CD4-positive, alpha-beta T cell treated with Interleukin-2 at 100 ng/mL for 4 hours (primary cell): Measurements from ENCODE around the gene FLNA.

Experiments
- DNase-seq: peaks from one replicate; pipeline ENCODE4 v3.0.0-alpha.2; 2020; ENCODE audit warnings: low spot score

Gene FLNA

DNA sequence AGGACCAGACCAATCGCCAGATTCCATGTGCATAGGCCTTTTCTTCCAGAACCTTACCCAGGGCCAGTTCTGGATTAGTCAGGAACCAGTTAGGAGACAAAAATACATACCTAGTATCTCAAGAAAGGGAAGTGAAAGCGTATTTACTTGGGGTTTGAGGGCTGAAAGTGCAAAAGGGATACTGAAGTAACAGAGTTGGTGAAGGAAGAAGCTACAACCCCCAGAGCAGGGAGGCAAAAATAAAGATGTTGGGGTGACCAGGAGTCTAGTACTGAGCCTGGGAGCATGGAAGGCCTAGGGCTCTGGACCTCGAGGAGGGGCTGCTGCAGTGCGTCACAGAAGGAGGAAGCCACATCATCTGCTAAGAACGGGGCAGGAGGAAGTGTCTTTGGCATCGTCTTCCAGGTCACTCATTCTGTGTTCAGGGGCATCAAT is 40.6 kb downstream of the FLNA start:
- no peak for DNase-seq

GRCh38 chrX:154333116-154333515 is 41.3 kb downstream of the FLNA start:
- no peak for DNase-seq

DNA sequence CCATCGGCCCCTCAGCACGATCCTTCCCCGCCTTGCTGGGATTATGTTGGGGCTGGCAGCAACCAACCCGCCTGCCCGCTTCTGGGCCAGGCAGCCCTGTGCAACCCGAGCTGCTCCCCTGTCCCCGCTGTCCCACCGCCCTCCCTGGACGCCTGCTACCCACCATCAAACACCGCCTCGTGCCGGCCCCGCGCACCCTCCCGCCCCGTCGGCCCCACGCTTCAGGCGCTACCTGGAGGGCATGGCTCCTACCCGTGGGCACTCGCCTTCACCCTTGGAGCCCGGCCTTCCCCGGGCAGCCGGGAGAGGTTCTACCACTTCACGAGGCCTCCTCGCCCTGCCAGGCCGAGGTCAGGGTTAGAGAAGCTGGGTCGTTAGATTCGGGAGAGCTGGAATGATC is 41.9 kb downstream of the FLNA start:
- DNase-seq, result no peak

GRCh38 chrX:154329294-154329693 is 45.1 kb downstream of the FLNA start:
- no peak for DNase-seq

GRCh38 chrX:154328646-154329045 is 45.8 kb downstream of the FLNA start:
- no peak for DNase-seq

- DNase-seq, result peak; percentile 56
These were observed 47.2 kb downstream of the FLNA start for GRCh38 chrX:154327038-154327820.

- no peak for DNase-seq
These were observed 48.9 kb downstream of the FLNA start for GRCh38 chrX:154325541-154325940.

DNA sequence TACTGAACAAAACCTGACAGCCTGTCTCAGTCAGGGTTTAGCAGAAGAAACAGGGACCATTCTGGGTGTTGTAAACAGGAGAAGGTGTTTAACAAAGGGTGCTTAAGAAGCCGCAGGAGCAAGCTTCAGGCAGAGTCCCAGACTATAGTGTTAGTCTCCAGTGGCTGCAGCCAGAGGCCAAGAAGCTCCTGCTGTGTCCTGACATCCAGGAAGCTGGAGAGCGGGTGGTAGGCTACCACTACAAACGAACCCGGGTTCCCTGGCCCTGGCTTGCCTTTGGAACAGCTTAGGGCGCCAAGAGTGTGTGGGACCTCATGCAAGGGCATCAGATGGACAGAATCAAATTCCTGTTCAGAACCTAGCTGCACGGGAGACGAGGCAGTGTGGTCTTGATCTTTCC is 50.9 kb downstream of the FLNA start:
- DNase-seq, result no peak

GRCh38 chrX:154322890-154323289 is 51.5 kb downstream of the FLNA start:
- DNase-seq, result no peak

DNA sequence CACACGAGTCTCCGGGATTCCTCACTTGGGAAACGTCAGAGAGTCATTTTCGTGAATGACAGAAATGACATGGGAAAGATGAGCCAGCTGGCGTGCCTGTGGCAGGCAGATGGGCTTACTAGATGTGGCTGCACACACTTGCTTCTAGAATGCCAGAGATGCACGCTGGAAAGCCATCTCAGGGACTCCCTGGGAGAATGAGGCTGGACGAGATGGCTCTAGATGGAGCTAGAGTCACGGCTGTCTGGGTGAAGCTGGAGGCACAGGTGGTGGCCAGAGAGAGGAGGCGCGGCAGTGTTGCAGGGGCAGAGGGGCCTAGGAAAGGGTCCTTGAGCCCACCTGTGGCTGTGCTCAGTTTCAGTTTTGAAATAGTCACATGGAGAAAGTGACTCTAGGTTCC is 52.8 kb downstream of the FLNA start:
- DNase-seq, result no peak

GRCh38 chrX:154321152-154321551 is 53.3 kb downstream of the FLNA start:
- DNase-seq, result no peak

GRCh38 chrX:154320406-154320805 is 54.0 kb downstream of the FLNA start:
- DNase-seq, result no peak

GRCh38 chrX:154317391-154317995 is 56.9 kb downstream of the FLNA start:
- no peak for DNase-seq

- no peak for DNase-seq
These were observed 59.0 kb downstream of the FLNA start for GRCh38 chrX:154315416-154315815.

DNA sequence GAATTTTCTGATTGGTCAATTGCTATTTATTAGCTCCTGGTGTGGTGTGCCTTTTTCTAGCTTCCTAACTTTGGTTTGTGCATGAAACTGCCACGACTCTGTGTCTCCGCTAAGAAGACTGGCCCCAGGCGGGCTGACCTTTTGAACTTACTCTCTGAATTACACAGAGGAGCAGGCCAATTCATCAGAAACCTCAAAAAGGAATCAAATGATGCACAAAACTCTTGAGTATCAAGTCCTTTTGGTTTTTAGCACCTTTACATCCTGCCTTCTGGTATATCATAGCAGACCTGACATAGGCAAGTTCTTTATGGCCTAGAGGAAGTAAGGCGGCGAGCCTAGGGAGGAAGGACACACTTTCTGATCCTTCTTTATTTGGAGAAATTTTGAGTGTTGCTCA is 61.3 kb downstream of the FLNA start:
- DNase-seq, result peak; percentile 19

- DNase-seq, result no peak
These were observed 62.3 kb downstream of the FLNA start for GRCh38 chrX:154312116-154312515.

- no peak for DNase-seq
These were observed 63.6 kb downstream of the FLNA start for GRCh38 chrX:154310616-154311536.

DNA sequence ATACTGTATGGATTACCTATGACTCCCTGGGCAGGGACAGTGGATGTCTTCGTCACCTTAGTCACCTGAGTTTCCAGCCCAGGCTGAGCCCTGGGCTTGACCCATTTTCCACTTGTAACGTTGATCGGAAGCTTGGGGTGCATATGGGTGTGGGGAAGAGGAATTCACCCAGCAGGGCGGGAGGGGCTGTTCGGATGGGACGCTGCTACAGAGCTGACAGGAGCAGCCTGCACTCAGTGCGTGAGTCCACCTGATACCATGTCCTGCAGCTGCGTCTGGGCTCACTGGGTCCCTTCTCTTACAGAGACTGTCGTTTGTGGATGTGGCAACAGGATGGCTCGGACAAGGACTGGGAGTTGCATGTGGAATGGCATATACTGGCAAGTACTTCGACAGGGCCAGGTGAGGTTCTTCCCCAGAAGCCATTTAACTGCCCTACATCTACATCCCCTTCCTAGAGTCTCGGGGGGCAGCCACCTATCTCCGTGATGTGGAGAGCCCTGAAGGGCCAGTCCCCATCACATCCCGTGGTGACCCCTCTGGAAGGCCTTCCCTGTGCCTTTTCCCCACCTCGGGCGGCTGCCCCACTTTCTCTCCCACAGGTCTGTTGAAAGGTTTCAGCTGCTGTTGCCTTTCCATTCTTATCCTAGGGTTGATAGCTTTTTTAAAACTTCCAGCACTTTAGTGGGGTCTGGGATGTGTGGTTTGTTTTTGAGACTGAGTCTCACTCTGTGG is 65.2 kb downstream of the FLNA start:
- no peak for DNase-seq

- peak; percentile 84 for DNase-seq
These were observed 66.1 kb downstream of the FLNA start for GRCh38 chrX:154308108-154308946.

- DNase-seq, result no peak
These were observed 67.2 kb downstream of the FLNA start for GRCh38 chrX:154307202-154307601.
